ENCODE measurements around the gene PDSS2. TPM values are rescaled to one million over a fixed set of nuclear protein-coding genes. Genes with fewer than 3 reads are reported as not detected.
"Not testable (repeated sequence)": the region's sequence is repeated elsewhere in the genome, so short reads cannot be mapped to it uniquely, and the experiment has no call there.

PDSS2 gene
- total and polyA plus RNA-seq, 7 donors: 4.7 to 16.7 (median 9.3) TPM

GRCh38 chr6:107284805-107285204, 174.6 kb downstream of the PDSS2 start:
- H3K9me3 ChIP-seq: no peaks in the 10 kb centered on the region
- DNase-seq: no peak
- intact Hi-C loops (cut with DNase I): no loop called here
- no peak overlapping the region for H3K27ac ChIP-seq
- no peaks in the 10 kb centered on the region for H3K27me3 ChIP-seq (ENCODE audit: insufficient read depth in 3 of 3, low read length in 2 of 3)
- TF ChIP-seq CTCF (IDR thresholded peaks at IDR 0.05): no peak
- H3K4me3 ChIP-seq: no peak overlapping the region
- no peak for ATAC-seq
- no peaks in the 10 kb centered on the region for H3K4me1 ChIP-seq
- 77 to 80% (median 79%) methylated on average over 1 of the region's 1 CpG for WGBS, 3 donors
- H3K36me3 ChIP-seq (ENCODE audit: insufficient read depth in 1 of 2, low read depth in 1 of 2): no peaks in the 10 kb centered on the region

GRCh38 chr6:107280791-107281190, 178.6 kb downstream of the PDSS2 start:
- Histone ChIP-seq H3K4me3 (no peak overlapping the region), H3K27ac (no peak overlapping the region), H3K27me3 (ENCODE audit: insufficient read depth in 3 of 3, low read length in 2 of 3) (no peaks in the 10 kb centered on the region), H3K36me3 (ENCODE audit: insufficient read depth in 1 of 2, low read depth in 1 of 2) (no peaks in the 10 kb centered on the region), H3K9me3 (no peaks in the 10 kb centered on the region), H3K4me1 (no peaks in the 10 kb centered on the region)
- DNase-seq (no peak), ATAC-seq (no peak)
- intact Hi-C loops (cut with DNase I): no loop called here
- WGBS, 3 donors: 97 to 98% (median 97%) methylated on average over 2 of the region's 2 CpGs
- no peak for TF ChIP-seq CTCF (IDR thresholded peaks at IDR 0.05)

- ATAC-seq: not testable (repeated sequence)
These were observed 179.4 kb downstream of the PDSS2 start for GRCh38 chr6:107280001-107280400.

GRCh38 chr6:107275330-107275865, 184.0 kb downstream of the PDSS2 start:
- no peaks in the 10 kb centered on the region for H3K36me3 ChIP-seq (ENCODE audit: insufficient read depth in 1 of 2, low read depth in 1 of 2)
- ATAC-seq: no peak

More at GRCh38 chr6:107280001-107280400, 179.4 kb downstream of the PDSS2 start:
- H3K4me1 ChIP-seq; intact Hi-C loops (cut with DNase I); H3K36me3 ChIP-seq (ENCODE audit: insufficient read depth in 1 of 2, low read depth in 1 of 2); H3K27ac ChIP-seq; DNase-seq; H3K27me3 ChIP-seq (ENCODE audit: insufficient read depth in 3 of 3, low read length in 2 of 3); H3K4me3 ChIP-seq; H3K9me3 ChIP-seq: not testable (repeated sequence)
- WGBS, 3 donors: 53 to 66% (median 63%) methylated on average over 7 of the region's 7 CpGs

GRCh38 chr6:107274288-107274687, 185.1 kb downstream of the PDSS2 start:
- no peak overlapping the region for H3K27ac ChIP-seq
- no peak overlapping the region for H3K4me3 ChIP-seq
- WGBS, 3 donors: 90 to 97% (median 96%) methylated on average over 1 of the region's 1 CpG
- no peak for TF ChIP-seq CTCF (IDR thresholded peaks at IDR 0.05)
- DNase-seq (no peak), ATAC-seq (no peak)
- no peaks in the 10 kb centered on the region for H3K36me3 ChIP-seq (ENCODE audit: insufficient read depth in 1 of 2, low read depth in 1 of 2)
- intact Hi-C loops (cut with DNase I): no loop called here
- H3K4me1 ChIP-seq: no peaks in the 10 kb centered on the region
- H3K9me3 ChIP-seq: no peaks in the 10 kb centered on the region
- H3K27me3 ChIP-seq (ENCODE audit: insufficient read depth in 3 of 3, low read length in 2 of 3): no peaks in the 10 kb centered on the region

More at GRCh38 chr6:107275330-107275865, 184.0 kb downstream of the PDSS2 start:
- no peak for DNase-seq
- no peak for TF ChIP-seq CTCF (IDR thresholded peaks at IDR 0.05)
- intact Hi-C loops (cut with DNase I): no loop called here
- Histone ChIP-seq H3K4me1 (no peaks in the 10 kb centered on the region), H3K27ac (no peak overlapping the region), H3K9me3 (no peaks in the 10 kb centered on the region), H3K4me3 (no peak overlapping the region), H3K27me3 (ENCODE audit: insufficient read depth in 3 of 3, low read length in 2 of 3) (no peaks in the 10 kb centered on the region)
- WGBS, 3 donors: 92 to 97% (median 97%) methylated on average over 2 of the region's 2 CpGs
